ENCODE measurements around the gene NPHS1.

- no peak for TF ChIP-seq CTCF (conservative IDR thresholded peaks at IDR 0.05 in 1 of 2, IDR thresholded peaks at IDR 0.05 in 1 of 2; ENCODE audit: extremely low read depth in 1 of 2, insufficient read depth in 1 of 2, low read depth in 1 of 2, low read length in 2 of 2)
- TF ChIP-seq EZH2 (IDR thresholded peaks at IDR 0.05; ENCODE audit: borderline replicate concordance, low read length) = no peak
Measured at GRCh38 chr19:35784503-35785338, 67.6 kb downstream of the NPHS1 start.
